ENCODE results near the gene ZNF665.

- TF ChIP-seq EZH2 (IDR thresholded peaks at IDR 0.05; ENCODE audit: insufficient read depth, low read length) (no peak), CTCF (IDR thresholded peaks at IDR 0.05; ENCODE audit: insufficient read depth, low read depth, low read length) (no peak)
Observed at GRCh38 chr19:53172889-53173288, 20.3 kb downstream of the ZNF665 start.
